Transverse colon (tissue), 4 donors: ENCODE data around the gene BTBD1.

Experiments
- CTCF ChIP-seq, 5 experiments: fragments of 200-600 bp in 3 of 5; fragments of 450-650 bp in 2 of 5; sonication (generic) in 3 of 5; IDR thresholded peaks; 1 replicate in 2 of 5; 2 replicates in 3 of 5; pipeline ENCODE4 v1.5.1; 2016 to 2017; ENCODE audit warnings: antibody characterized with exemption in 5 of 5, inconsistent platforms in 3 of 5, mild to moderate bottlenecking in 2 of 5, moderate library complexity in 1 of 5
- POLR2A ChIP-seq: fragments of 450-650 bp; IDR thresholded peaks from one replicate; pipeline ENCODE4 v1.6.1; 2016; ENCODE audit warnings: antibody characterized with exemption, mild to moderate bottlenecking, moderate library complexity
- POLR2AphosphoS5 ChIP-seq, 3 donors: sonication (generic); formaldehyde crosslinking; IDR thresholded peaks; one replicate each; pipeline ENCODE4 v1.6.1; 2016; ENCODE audit warnings: antibody characterized with exemption in 3 of 3

GRCh38 chr15:82977076-82977475 is 90.0 kb downstream of the BTBD1 start:
- TF ChIP-seq POLR2AphosphoS5 (IDR thresholded peaks at IDR 0.05) (no peak), CTCF (IDR thresholded peaks at IDR 0.05) (no peak), POLR2A (no peak)
